DMS 273 (cell line): ENCODE data around the gene UPK1B.
"Not testable (repeated sequence)": the region's sequence is repeated elsewhere in the genome, so short reads cannot be mapped to it uniquely, and the experiment has no call there.

Experiments used
- DNase-seq: peaks from one replicate; lab custom pipeline; 2025; ENCODE audit not compliant: unreplicated experiment; lab: John Stamatoyannopoulos, UW

The UPK1B gene

DNA sequence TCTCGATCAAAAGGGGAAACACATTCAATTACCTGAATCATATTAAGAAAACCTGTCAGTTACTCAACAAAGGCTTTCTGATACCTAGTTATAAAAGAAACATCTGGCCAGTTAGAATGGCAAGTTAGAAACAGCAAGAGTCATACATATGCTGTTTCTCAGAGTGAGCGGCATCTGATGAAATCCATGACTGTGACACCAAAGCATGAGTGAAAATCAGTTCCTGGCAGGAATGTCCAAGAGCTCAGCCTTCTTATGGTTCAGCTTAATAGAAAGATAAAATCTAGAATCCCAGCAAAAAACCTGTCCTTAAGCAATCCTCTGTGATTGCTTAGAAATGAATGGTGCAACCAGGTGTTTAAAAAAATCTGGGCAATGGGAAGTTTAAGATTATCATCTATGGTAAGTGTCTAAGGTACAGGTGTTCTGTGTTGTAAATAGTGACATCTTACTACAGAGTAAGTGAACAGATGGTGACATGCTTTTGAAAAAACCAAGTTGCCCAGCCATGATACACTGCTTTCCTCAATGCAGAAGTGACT lies 48.5 kb downstream of the UPK1B start:
- DNase-seq, result no peak

- no peak for DNase-seq
Measured at GRCh38 chr3:119222391-119222790, 49.0 kb downstream of the UPK1B start.

DNA sequence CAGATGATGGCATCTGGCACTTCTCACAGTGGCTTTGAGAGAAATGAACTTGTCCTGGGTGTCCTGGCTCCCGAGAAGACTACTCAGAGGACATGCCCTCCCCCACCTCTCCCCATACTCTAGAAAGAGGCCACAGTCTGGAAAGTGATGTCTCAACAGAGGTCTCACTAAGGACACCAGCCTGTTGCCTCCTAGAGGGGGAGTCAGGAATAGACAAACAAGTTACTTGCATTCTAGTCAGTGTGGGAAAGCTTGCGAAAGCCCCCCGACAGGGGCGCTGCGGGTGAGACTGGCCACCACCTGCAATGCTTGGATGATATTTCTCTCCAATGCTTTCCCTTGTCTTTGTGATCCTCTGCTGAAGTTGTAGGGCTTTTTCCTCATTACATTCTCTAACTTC lies 50.1 kb downstream of the UPK1B start:
- peak; percentile 16 for DNase-seq

DNA sequence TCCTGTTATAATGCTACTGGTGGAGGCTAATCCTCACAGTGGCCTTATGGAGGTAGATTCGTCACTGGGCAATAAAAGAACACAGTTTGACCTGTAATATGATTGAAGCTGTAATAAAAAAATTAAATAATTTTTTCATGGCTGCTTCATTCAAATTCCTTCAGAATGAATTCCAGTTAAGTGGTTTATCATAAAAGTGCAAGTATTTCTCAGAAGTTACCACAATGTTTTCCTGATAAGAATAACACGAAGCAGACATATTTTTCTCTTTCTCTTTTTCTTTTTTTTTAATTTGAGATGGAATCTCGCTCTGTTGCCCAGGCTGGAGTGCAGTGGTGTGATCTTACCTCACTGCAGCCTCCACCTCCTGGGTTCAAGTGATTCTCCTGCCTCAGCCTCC lies 51.7 kb downstream of the UPK1B start:
- DNase-seq, result no peak

- no peak for DNase-seq
Measured at GRCh38 chr3:119227070-119227850, 53.9 kb downstream of the UPK1B start.

DNA sequence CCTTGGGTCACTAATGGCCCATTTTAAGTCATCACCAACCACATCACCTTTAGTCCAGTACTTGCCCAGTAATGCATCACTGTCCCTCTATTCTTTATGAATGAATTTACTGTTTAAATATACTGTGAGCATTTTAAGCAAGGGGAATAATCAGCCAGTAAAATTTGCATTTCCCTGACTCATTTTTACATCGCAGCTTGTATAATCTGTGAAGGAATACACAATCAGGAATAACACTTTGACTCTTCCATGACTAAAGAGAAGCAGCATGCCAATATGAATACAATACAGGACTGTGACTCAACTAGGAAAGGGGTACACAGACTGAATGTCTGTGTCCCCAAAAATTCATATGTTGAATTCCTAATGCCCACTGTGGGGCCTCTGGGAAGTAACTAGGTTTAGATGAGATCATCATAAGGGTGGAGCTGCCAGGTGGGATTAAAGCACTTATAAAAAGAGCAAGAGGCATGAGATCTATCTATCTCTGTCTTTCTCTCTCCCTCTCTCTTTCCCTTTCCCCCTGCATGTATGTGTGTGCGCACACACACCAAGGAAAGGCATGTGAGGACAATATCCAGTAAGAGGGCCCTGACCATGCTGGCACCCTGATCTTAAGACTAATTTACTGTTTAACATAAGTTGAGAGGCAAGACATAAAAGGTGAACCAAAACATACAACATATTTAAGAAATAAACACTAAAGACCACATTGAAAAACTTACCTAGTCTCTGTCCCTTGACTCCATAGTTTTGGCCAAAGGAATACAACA lies 55.2 kb downstream of the UPK1B start:
- DNase-seq, result no peak

DNA sequence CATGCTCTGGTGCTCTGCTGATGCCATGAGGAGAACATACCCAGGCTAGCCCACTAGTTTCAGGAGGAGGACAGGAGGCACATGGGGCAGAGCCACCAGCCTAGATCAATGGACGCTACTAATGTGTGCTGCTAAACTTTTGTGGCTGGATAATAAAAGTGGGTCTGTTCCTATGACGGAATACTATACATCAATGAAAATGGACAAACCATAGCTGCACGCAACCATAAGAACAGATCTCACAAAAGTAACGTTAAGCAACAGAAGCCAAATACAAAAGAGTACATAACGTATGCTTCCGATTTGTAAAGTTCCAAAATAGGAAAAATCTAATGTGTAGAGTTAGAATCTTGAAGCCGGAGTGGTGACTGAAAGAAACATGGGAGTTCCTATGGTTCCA lies 55.8 kb downstream of the UPK1B start:
- no peak for DNase-seq

GRCh38 chr3:119230071-119230470 lies 56.7 kb downstream of the UPK1B start:
- no peak for DNase-seq

GRCh38 chr3:119230745-119231144 lies 57.3 kb downstream of the UPK1B start:
- no peak for DNase-seq

- DNase-seq, result no peak
Measured at GRCh38 chr3:119234610-119235009, 61.2 kb downstream of the UPK1B start.

DNA sequence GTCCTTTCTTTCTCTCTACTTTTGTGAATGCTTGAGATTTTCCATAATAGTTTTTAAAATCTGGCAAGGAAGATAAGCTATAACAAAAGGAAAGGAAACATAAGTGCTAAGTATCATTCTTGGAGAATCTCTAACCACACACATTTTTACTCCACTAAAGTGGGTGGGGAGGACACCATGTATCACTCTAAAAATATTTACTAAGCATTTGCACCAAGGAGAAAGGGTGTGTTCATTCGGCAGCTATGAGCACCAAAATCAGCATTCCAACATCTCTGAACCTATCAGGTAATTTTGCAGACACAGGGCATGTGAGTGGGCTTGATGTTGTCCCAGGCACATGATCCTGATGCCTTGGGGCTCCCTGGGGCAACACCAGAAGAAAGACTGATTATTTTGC lies 61.8 kb downstream of the UPK1B start:
- no peak for DNase-seq

GRCh38 chr3:119236756-119237155 lies 63.4 kb downstream of the UPK1B start:
- DNase-seq, result no peak

GRCh38 chr3:119237299-119237698 lies 63.9 kb downstream of the UPK1B start:
- DNase-seq, result no peak

GRCh38 chr3:119238363-119238762 lies 65.0 kb downstream of the UPK1B start:
- DNase-seq, result no peak

DNA sequence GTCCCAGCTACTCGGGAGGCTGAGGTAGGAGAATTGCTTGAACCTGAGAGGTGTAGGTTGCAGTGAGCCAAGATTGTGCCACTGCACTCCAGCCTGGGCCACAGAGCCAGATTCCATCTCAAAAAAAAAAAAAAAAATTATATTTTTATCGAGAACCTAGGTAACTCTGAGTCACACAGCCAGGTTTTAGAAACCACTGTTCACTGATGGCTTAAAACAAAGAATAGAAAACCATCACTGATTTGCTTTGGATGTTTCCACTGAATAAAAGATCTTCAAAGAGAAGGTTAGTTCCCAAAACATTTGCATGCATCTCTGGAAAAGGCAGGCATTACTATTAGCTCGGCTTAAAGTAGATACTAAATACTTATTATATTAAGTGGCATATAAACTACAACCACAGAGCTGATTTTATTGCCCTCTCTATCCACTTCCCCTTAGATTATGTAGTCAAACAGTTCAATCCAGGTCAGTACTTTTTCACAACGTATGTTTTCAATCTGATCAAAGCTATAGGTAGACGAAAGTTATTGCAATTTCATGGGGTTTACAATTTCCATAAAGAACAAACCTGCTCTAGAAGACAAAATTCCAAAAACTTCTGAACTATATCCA lies 65.9 kb downstream of the UPK1B start:
- DNase-seq, result peak; percentile 44

GRCh38 chr3:119240101-119240590 lies 66.7 kb downstream of the UPK1B start:
- DNase-seq, result peak; percentile 64

DNA sequence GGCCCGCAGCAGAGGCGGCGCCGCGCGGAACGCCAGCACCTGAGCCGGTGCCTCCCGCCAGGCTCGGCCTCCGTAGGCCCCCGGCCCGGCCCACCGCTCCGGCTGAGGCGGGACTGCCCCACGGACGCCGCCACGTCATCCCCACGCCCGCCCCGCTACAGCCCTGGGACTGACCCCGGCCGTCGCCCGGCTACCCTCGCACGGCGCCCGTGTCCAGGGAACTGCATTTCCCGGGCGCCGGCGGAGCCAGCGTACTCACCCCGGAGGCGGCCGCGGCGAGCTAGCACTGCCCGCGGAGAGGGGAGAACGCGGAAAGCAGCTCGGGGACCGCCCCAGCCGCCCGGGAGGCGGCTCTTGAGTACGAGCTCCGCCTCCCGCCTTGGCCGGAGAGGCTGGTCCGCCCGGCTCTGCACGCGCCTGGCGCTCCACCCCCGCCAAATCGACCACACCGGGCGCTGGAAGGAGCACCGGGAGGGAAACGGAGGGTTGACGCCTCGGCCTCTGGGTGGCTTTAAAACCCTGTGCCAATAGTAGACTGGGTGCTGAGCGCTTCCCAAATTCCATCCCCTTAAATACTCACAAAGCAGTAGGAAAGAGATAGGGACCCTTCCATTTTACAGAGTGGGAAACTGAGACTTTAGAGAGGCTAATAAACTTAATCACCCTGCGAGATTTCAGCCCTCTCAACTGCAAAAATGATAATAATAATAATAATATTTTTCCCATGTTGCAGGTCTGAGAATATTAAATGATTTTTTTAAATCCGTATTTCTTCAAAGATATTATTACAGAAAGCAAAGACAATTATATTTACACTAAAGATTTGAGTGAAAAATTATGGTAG lies 67.4 kb downstream of the UPK1B start, which contains the start of gene B4GALT4:
Gene B4GALT4, minus strand, starts transcription at position 288 of the 844 bp plus-strand sequence. CDS start 10,779 bp downstream, outside the sequence.
- DNase-seq, result peak; percentile 98

GRCh38 chr3:119242387-119243057 lies 69.1 kb downstream of the UPK1B start:
- not testable (repeated sequence) for DNase-seq

DNA sequence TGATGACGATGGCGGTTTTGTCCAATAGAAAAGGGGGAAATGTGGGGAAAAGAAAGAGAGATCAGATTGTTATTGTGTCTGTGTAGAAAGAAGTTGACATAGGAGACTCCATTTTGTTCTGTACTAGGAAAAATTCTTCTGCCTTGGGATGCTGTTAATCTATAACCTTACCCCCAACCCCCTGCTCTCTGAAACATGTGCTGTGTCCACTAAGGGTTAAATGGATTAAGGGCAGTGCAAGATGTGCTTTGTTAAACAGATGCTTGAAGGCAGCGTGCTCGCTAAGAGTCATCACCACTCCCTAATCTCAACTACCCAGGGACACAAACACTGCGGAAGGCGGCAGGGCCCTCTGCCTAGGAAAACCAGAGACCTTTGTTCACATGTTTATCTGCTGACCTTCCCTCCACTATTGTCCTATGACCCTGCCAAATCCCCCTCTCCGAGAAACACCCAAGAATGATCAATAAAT lies 69.7 kb downstream of the UPK1B start:
- DNase-seq, result not testable (repeated sequence)

- DNase-seq, result no peak
Measured at GRCh38 chr3:119243712-119244111, 70.3 kb downstream of the UPK1B start.
